ENCODE measurements around the gene CCR7.

Gene CCR7

GRCh38 chr17:40524243-40524965 lies 40.9 kb downstream of the CCR7 start:
- H3K27me3 ChIP-seq (ENCODE audit: insufficient read depth, poor library complexity, severe bottlenecking) = peaks cover 8% of the 10 kb centered on the region
- H3K27ac ChIP-seq (replicated peaks) = no peak overlapping the region
- DNase-seq (ENCODE audit: low read depth in 1 of 2, low spot score in 1 of 2) = no peak
- no peak for TF ChIP-seq POLR2AphosphoS5 (IDR thresholded peaks at IDR 0.05; ENCODE audit: low read depth)
- no peak for TF ChIP-seq REST (IDR thresholded peaks at IDR 0.05; ENCODE audit: insufficient replicate concordance, low read depth)
- TF ChIP-seq SPI1 (IDR thresholded peaks at IDR 0.05; ENCODE audit: borderline replicate concordance, low read depth) = no peak
- no peak for TF ChIP-seq CTCF (IDR thresholded peaks at IDR 0.05; ENCODE audit: insufficient read depth, low read length)
- no peak overlapping the region for H3K4me3 ChIP-seq (replicated peaks; ENCODE audit: insufficient read depth, low read length)

GRCh38 chr17:40522961-40523310 lies 42.3 kb downstream of the CCR7 start:
- no peak overlapping the region for H3K27ac ChIP-seq (replicated peaks)
- H3K4me3 ChIP-seq (replicated peaks; ENCODE audit: insufficient read depth, low read length) = no peak overlapping the region
- DNase-seq (ENCODE audit: low read depth in 1 of 2, low spot score in 1 of 2) = no peak
- TF ChIP-seq REST (IDR thresholded peaks at IDR 0.05; ENCODE audit: insufficient replicate concordance, low read depth) = no peak
- TF ChIP-seq POLR2AphosphoS5 (IDR thresholded peaks at IDR 0.05; ENCODE audit: low read depth) = no peak
- TF ChIP-seq SPI1 (IDR thresholded peaks at IDR 0.05; ENCODE audit: borderline replicate concordance, low read depth) = no peak
- TF ChIP-seq GABPA (IDR thresholded peaks at IDR 0.05; ENCODE audit: low read depth) = no peak
- peaks cover 8% of the 10 kb centered on the region for H3K27me3 ChIP-seq (ENCODE audit: insufficient read depth, poor library complexity, severe bottlenecking)

GRCh38 chr17:40522250-40522960 lies 42.9 kb downstream of the CCR7 start:
- H3K27me3 ChIP-seq (ENCODE audit: insufficient read depth, poor library complexity, severe bottlenecking) = peaks cover 8% of the 10 kb centered on the region
- no peak for DNase-seq (ENCODE audit: low read depth in 1 of 2, low spot score in 1 of 2)
- no peak for TF ChIP-seq REST (IDR thresholded peaks at IDR 0.05; ENCODE audit: insufficient replicate concordance, low read depth)
- no peak for TF ChIP-seq CTCF (IDR thresholded peaks at IDR 0.05; ENCODE audit: insufficient read depth, low read length)
- no peak for TF ChIP-seq POLR2AphosphoS5 (IDR thresholded peaks at IDR 0.05; ENCODE audit: low read depth)
- TF ChIP-seq GABPA (IDR thresholded peaks at IDR 0.05; ENCODE audit: low read depth) = no peak
- no peak for TF ChIP-seq SPI1 (IDR thresholded peaks at IDR 0.05; ENCODE audit: borderline replicate concordance, low read depth)
- no peak overlapping the region for H3K27ac ChIP-seq (replicated peaks)
- H3K4me3 ChIP-seq (replicated peaks; ENCODE audit: insufficient read depth, low read length) = no peak overlapping the region

Data from HL-60 (cell line).